ENCODE data around the gene TCF12. TPM values are rescaled to one million over a fixed set of nuclear protein-coding genes. Genes with fewer than 3 reads are reported as not detected.
A peak's percentile ranks its signal among the peaks of the same experiment; 100 is the strongest.

TCF12 gene
- total and polyA plus RNA-seq, 5 donors from 2014 or later: 45.7 to 83.7 (median 68.2) TPM

DNA sequence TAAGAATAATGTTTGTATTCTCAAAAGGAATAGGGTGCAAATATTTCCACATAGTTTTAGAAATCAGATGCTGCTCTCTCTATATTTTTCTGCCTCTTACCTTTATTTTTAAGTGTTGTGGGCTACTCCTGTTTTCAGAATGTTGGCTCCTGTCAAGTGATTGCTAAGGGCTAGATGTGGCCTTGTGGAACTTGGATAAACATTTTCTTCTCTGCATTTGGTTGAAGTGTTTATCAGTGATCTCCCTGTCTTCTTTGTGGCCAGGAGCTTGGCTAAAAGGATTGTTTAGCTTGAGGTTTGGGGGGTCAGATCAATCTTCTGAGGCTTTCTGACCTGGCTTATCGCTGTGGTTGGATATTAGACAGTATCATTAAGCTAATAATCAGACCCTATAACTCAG is 112.6 kb downstream of the TCF12 start:
- Histone ChIP-seq H3K27ac (ENCODE audit: insufficient read depth, low read length, poor library complexity, severe bottlenecking) (no peak overlapping the region), H3K27me3 (ENCODE audit: control insufficient read depth, insufficient read depth, low read length) (no peaks in the 10 kb centered on the region), H3K4me3 (ENCODE audit: low read depth, low read length) (no peak overlapping the region), H3K9me3 (ENCODE audit: control insufficient read depth in 2 of 2, low read length in 2 of 2) (no peaks in the 10 kb centered on the region), H3K4me1 (ENCODE audit: control insufficient read depth, insufficient read depth, low read length, poor library complexity, severe bottlenecking) (peaks cover 5% of the 10 kb centered on the region), H3K36me3 (ENCODE audit: control insufficient read depth, insufficient read depth, low read length) (peaks cover 2% of the 10 kb centered on the region)
- H3K27me3 Mint-ChIP-seq: no peaks in the 10 kb centered on the region
- no peak overlapping the region for H3K4me3 Mint-ChIP-seq
- H3K36me3 Mint-ChIP-seq: no peaks in the 10 kb centered on the region
- no peak for DNase-seq
- no peak for ATAC-seq (ENCODE audit: low read depth in 2 of 2)
- peak overlapping the region in 2 of 3 donors; percentile 5 to 10 for H3K27ac Mint-ChIP-seq
- peaks cover 0 to 2% (median 0%) of the 10 kb centered on the region in 7 donors for H3K9me3 Mint-ChIP-seq
- H3K4me1 Mint-ChIP-seq: peaks cover 31 to 55% (median 49%) of the 10 kb centered on the region in 4 donors

GRCh38 chr15:57031605-57032004 is 113.2 kb downstream of the TCF12 start:
- peaks cover 8% of the 10 kb centered on the region for H3K4me1 ChIP-seq (ENCODE audit: control insufficient read depth, insufficient read depth, low read length, poor library complexity, severe bottlenecking)
- H3K4me3 ChIP-seq (ENCODE audit: low read depth, low read length): no peak overlapping the region
- no peak for DNase-seq
- Mint-ChIP-seq H3K36me3 (no peaks in the 10 kb centered on the region), H3K27ac (peak overlapping the region; percentile 5 to 65 (median 10)), H3K4me1 (peaks cover 33 to 60% (median 53%) of the 10 kb centered on the region in 4 donors), H3K4me3 (peak overlapping the region in 1 of 4 donors; percentile 43), H3K27me3 (no peaks in the 10 kb centered on the region), H3K9me3 (peaks cover 0 to 2% (median 0%) of the 10 kb centered on the region in 7 donors)
- no peaks in the 10 kb centered on the region for H3K27me3 ChIP-seq (ENCODE audit: control insufficient read depth, insufficient read depth, low read length)
- peaks cover 2% of the 10 kb centered on the region for H3K36me3 ChIP-seq (ENCODE audit: control insufficient read depth, insufficient read depth, low read length)
- H3K27ac ChIP-seq (ENCODE audit: insufficient read depth, low read length, poor library complexity, severe bottlenecking): no peak overlapping the region
- H3K9me3 ChIP-seq (ENCODE audit: control insufficient read depth in 2 of 2, low read length in 2 of 2): no peaks in the 10 kb centered on the region
- no peak for ATAC-seq (ENCODE audit: low read depth in 2 of 2)

- peak overlapping the region in 1 of 3 donors; percentile 65 for H3K27ac Mint-ChIP-seq
Measured at GRCh38 chr15:57032338-57032737, 113.9 kb downstream of the TCF12 start.

DNA sequence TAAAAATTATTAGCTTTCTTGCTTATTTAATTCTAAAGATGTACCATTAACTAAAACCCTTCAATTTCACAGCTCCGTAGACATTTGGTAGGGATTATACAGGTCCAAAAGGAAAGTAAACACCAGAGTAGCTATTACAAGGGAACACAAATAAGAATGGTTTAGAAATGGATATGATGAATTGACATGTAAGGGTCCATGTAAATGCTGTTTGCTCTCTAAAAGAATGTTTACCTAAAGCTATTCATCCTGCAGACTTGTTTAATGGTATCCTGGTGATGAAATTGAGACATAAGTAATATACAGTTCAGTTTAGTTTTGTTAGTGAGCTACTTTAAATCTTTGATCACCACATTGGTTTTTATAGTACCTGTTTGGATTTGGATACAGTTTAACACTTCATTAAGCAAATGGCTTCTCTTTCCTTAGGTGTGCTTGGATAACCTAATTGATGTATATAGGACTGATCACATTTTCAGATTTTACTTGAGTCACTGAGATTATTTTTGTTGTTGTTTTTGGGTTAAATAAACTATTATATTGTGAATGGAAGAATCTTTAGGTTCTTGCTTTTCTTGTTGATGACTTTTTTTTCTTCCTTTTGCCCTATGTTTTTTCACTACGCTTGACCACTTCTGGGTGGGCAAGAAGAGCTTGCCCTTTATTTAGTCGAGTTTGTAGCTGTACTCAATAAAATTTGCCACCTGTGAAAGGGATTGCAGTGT is 115.4 kb downstream of the TCF12 start:
- Histone ChIP-seq H3K4me1 (ENCODE audit: control insufficient read depth, insufficient read depth, low read length, poor library complexity, severe bottlenecking) (peaks cover 23% of the 10 kb centered on the region), H3K27me3 (ENCODE audit: control insufficient read depth, insufficient read depth, low read length) (no peaks in the 10 kb centered on the region), H3K9me3 (ENCODE audit: control insufficient read depth in 2 of 2, low read length in 2 of 2) (no peaks in the 10 kb centered on the region), H3K36me3 (ENCODE audit: control insufficient read depth, insufficient read depth, low read length) (no peaks in the 10 kb centered on the region), H3K27ac (ENCODE audit: insufficient read depth, low read length, poor library complexity, severe bottlenecking) (no peak overlapping the region), H3K4me3 (ENCODE audit: low read depth, low read length) (no peak overlapping the region)
- H3K4me1 Mint-ChIP-seq: peaks cover 45 to 73% (median 64%) of the 10 kb centered on the region in 4 donors
- H3K4me3 Mint-ChIP-seq: no peak overlapping the region
- no peak for ATAC-seq (ENCODE audit: low read depth in 2 of 2)
- no peaks in the 10 kb centered on the region for H3K36me3 Mint-ChIP-seq
- H3K9me3 Mint-ChIP-seq: no peaks in the 10 kb centered on the region
- no peak overlapping the region for H3K27ac Mint-ChIP-seq
- DNase-seq: no peak
- no peaks in the 10 kb centered on the region for H3K27me3 Mint-ChIP-seq

More at GRCh38 chr15:57032338-57032737, 113.9 kb downstream of the TCF12 start:
- Mint-ChIP-seq H3K27me3 (no peaks in the 10 kb centered on the region), H3K4me1 (peaks cover 39 to 68% (median 59%) of the 10 kb centered on the region in 4 donors), H3K36me3 (no peaks in the 10 kb centered on the region), H3K9me3 (peaks cover 0 to 2% (median 0%) of the 10 kb centered on the region in 7 donors), H3K4me3 (no peak overlapping the region)
- no peaks in the 10 kb centered on the region for H3K27me3 ChIP-seq (ENCODE audit: control insufficient read depth, insufficient read depth, low read length)
- H3K27ac ChIP-seq (ENCODE audit: insufficient read depth, low read length, poor library complexity, severe bottlenecking): no peak overlapping the region
- H3K4me1 ChIP-seq (ENCODE audit: control insufficient read depth, insufficient read depth, low read length, poor library complexity, severe bottlenecking): peaks cover 15% of the 10 kb centered on the region
- no peak overlapping the region for H3K4me3 ChIP-seq (ENCODE audit: low read depth, low read length)
- DNase-seq: no peak
- peaks cover 1% of the 10 kb centered on the region for H3K36me3 ChIP-seq (ENCODE audit: control insufficient read depth, insufficient read depth, low read length)
- ATAC-seq (ENCODE audit: low read depth in 2 of 2): no peak
- H3K9me3 ChIP-seq (ENCODE audit: control insufficient read depth in 2 of 2, low read length in 2 of 2): no peaks in the 10 kb centered on the region

- Histone ChIP-seq H3K4me3 (ENCODE audit: low read depth, low read length) (no peak overlapping the region), H3K27me3 (ENCODE audit: control insufficient read depth, insufficient read depth, low read length) (no peaks in the 10 kb centered on the region), H3K27ac (ENCODE audit: insufficient read depth, low read length, poor library complexity, severe bottlenecking) (no peak overlapping the region), H3K9me3 (ENCODE audit: control insufficient read depth in 2 of 2, low read length in 2 of 2) (no peaks in the 10 kb centered on the region), H3K36me3 (ENCODE audit: control insufficient read depth, insufficient read depth, low read length) (no peaks in the 10 kb centered on the region), H3K4me1 (ENCODE audit: control insufficient read depth, insufficient read depth, low read length, poor library complexity, severe bottlenecking) (peaks cover 25% of the 10 kb centered on the region)
- Mint-ChIP-seq H3K27me3 (no peaks in the 10 kb centered on the region), H3K36me3 (no peaks in the 10 kb centered on the region), H3K4me1 (peaks cover 42 to 79% (median 68%) of the 10 kb centered on the region in 4 donors), H3K27ac (no peak overlapping the region), H3K4me3 (no peak overlapping the region), H3K9me3 (no peaks in the 10 kb centered on the region)
- DNase-seq (no peak), ATAC-seq (ENCODE audit: low read depth in 2 of 2) (no peak)
Measured at GRCh38 chr15:57034613-57035012, 116.2 kb downstream of the TCF12 start.

DNA sequence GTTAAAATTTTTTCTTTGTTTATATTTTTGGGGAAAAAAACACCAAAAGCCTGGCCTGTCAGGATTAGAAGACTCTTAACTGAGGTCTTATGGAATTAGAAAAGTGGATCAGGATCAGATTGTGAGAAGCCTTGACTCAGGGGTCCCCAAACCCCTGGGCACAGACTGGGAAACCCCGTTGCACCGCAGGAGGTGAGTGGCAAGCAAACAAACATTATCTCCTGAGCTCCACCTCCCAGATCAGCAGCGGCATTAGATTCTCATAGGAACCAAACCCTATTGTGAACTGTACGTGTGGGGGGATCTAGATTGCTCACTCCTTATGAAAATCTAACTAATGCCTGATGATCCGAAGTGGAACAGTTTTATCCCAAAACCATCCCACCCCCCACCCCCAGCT is 117.2 kb downstream of the TCF12 start:
- ATAC-seq (ENCODE audit: low read depth in 2 of 2): no peak
- Histone ChIP-seq H3K27me3 (ENCODE audit: control insufficient read depth, insufficient read depth, low read length) (no peaks in the 10 kb centered on the region), H3K27ac (ENCODE audit: insufficient read depth, low read length, poor library complexity, severe bottlenecking) (no peak overlapping the region), H3K4me1 (ENCODE audit: control insufficient read depth, insufficient read depth, low read length, poor library complexity, severe bottlenecking) (peaks cover 25% of the 10 kb centered on the region), H3K36me3 (ENCODE audit: control insufficient read depth, insufficient read depth, low read length) (no peaks in the 10 kb centered on the region), H3K9me3 (ENCODE audit: control insufficient read depth in 2 of 2, low read length in 2 of 2) (no peaks in the 10 kb centered on the region), H3K4me3 (ENCODE audit: low read depth, low read length) (no peak overlapping the region)
- peak overlapping the region in 2 of 3 donors; percentile 10 to 78 for H3K27ac Mint-ChIP-seq
- H3K27me3 Mint-ChIP-seq: no peaks in the 10 kb centered on the region
- DNase-seq: no peak
- no peaks in the 10 kb centered on the region for H3K36me3 Mint-ChIP-seq
- H3K4me1 Mint-ChIP-seq: peaks cover 37 to 85% (median 72%) of the 10 kb centered on the region in 4 donors
- no peaks in the 10 kb centered on the region for H3K9me3 Mint-ChIP-seq
- H3K4me3 Mint-ChIP-seq: peak overlapping the region in 1 of 4 donors; percentile 57

- no peaks in the 10 kb centered on the region for H3K27me3 Mint-ChIP-seq
- H3K4me3 Mint-ChIP-seq: peak overlapping the region in 1 of 4 donors; percentile 57
- H3K36me3 Mint-ChIP-seq: no peaks in the 10 kb centered on the region
- Histone ChIP-seq H3K9me3 (ENCODE audit: control insufficient read depth in 2 of 2, low read length in 2 of 2) (no peaks in the 10 kb centered on the region), H3K27me3 (ENCODE audit: control insufficient read depth, insufficient read depth, low read length) (no peaks in the 10 kb centered on the region), H3K36me3 (ENCODE audit: control insufficient read depth, insufficient read depth, low read length) (no peaks in the 10 kb centered on the region), H3K27ac (ENCODE audit: insufficient read depth, low read length, poor library complexity, severe bottlenecking) (no peak overlapping the region), H3K4me1 (ENCODE audit: control insufficient read depth, insufficient read depth, low read length, poor library complexity, severe bottlenecking) (peaks cover 21% of the 10 kb centered on the region), H3K4me3 (ENCODE audit: low read depth, low read length) (peak overlapping the region; percentile 70)
- H3K4me1 Mint-ChIP-seq: peaks cover 30 to 85% (median 70%) of the 10 kb centered on the region in 4 donors
- ATAC-seq (ENCODE audit: low read depth in 2 of 2) (no peak), DNase-seq (no peak)
- H3K27ac Mint-ChIP-seq: peak overlapping the region in 1 of 3 donors; percentile 22
- no peaks in the 10 kb centered on the region for H3K9me3 Mint-ChIP-seq
Measured at GRCh38 chr15:57036352-57036751, 117.9 kb downstream of the TCF12 start.

GRCh38 chr15:57037548-57037947 is 119.1 kb downstream of the TCF12 start:
- Histone ChIP-seq H3K36me3 (ENCODE audit: control insufficient read depth, insufficient read depth, low read length) (no peaks in the 10 kb centered on the region), H3K4me3 (ENCODE audit: low read depth, low read length) (peak overlapping the region; percentile 70), H3K4me1 (ENCODE audit: control insufficient read depth, insufficient read depth, low read length, poor library complexity, severe bottlenecking) (peaks cover 21% of the 10 kb centered on the region), H3K27ac (ENCODE audit: insufficient read depth, low read length, poor library complexity, severe bottlenecking) (no peak overlapping the region), H3K27me3 (ENCODE audit: control insufficient read depth, insufficient read depth, low read length) (no peaks in the 10 kb centered on the region), H3K9me3 (ENCODE audit: control insufficient read depth in 2 of 2, low read length in 2 of 2) (no peaks in the 10 kb centered on the region)
- peak overlapping the region in 2 of 3 donors; percentile 2 to 22 for H3K27ac Mint-ChIP-seq
- H3K36me3 Mint-ChIP-seq: no peaks in the 10 kb centered on the region
- ATAC-seq (ENCODE audit: low read depth in 2 of 2): no peak
- H3K4me1 Mint-ChIP-seq: peaks cover 25 to 79% (median 66%) of the 10 kb centered on the region in 4 donors
- H3K4me3 Mint-ChIP-seq: peak overlapping the region; percentile 8 to 75 (median 68)
- H3K27me3 Mint-ChIP-seq: no peaks in the 10 kb centered on the region
- peak in 1 of 3 donors; percentile 25 for DNase-seq
- H3K9me3 Mint-ChIP-seq: no peaks in the 10 kb centered on the region
